Upper lobe of left lung (tissue), 6 donors: ENCODE data around the gene UVSSA. TPM values are rescaled to one million over a fixed set of nuclear protein-coding genes. Genes with fewer than 3 reads are reported as not detected.
"Not testable (repeated sequence)": the region's sequence is repeated elsewhere in the genome, so short reads cannot be mapped to it uniquely, and the experiment has no call there.

ENCODE experiments used
- ATAC-seq, 2 donors: fragments of 200-7000 bp; cut with Tn5 transposase; one replicate each; pipeline ENCODE4 v1.9.1; 2022; ENCODE audit warnings: mild to moderate bottlenecking in 2 of 2, moderate library complexity in 2 of 2; ENCODE audit not compliant: low FRiP score in 2 of 2
- DNase-seq, 2 donors: peaks; one replicate each; pipeline ENCODE4 v3.0.0-alpha.2; 2019 to 2020
- H3K27ac ChIP-seq, 4 donors: fragments of 200-600 bp; sonication (generic); one replicate each; pipeline ENCODE4 v1.5.1; 2016 to 2019
- H3K27me3 ChIP-seq, 4 donors: fragments of 200-600 bp; sonication (generic); one replicate each; pipeline ENCODE4 v1.5.1; 2017 to 2019
- H3K36me3 ChIP-seq, 4 donors: fragments of 200-600 bp; sonication (generic); one replicate each; pipeline ENCODE4 v1.5.1; 2016 to 2019
- H3K4me1 ChIP-seq, 4 donors: fragments of 200-600 bp; sonication (generic); one replicate each; pipeline ENCODE4 v1.5.1; 2018 to 2019
- H3K4me3 ChIP-seq, 4 donors: fragments of 200-600 bp; sonication (generic); one replicate each; pipeline ENCODE4 v1.5.1; 2017 to 2019; ENCODE audit warnings: mild to moderate bottlenecking in 2 of 4, moderate library complexity in 1 of 4
- H3K9me3 ChIP-seq, 4 donors: fragments of 200-600 bp; sonication (generic); one replicate each; pipeline ENCODE4 v1.5.1; 2018 to 2019
- EP300 ChIP-seq, 4 donors: sonication (generic); formaldehyde crosslinking; IDR thresholded peaks; one replicate each; pipeline ENCODE4 v1.5.1; 2017; ENCODE audit warnings: antibody characterized with exemption in 4 of 4, control low read depth in 2 of 4
- POLR2A ChIP-seq, 4 donors: fragments of 450-650 bp; IDR thresholded peaks; one replicate each; pipeline ENCODE4 v1.5.1; 2016 to 2017; ENCODE audit warnings: antibody characterized with exemption in 4 of 4, mild to moderate bottlenecking in 2 of 4
- POLR2AphosphoS5 ChIP-seq, 2 donors: sonication (generic); formaldehyde crosslinking; IDR thresholded peaks; one replicate each; pipeline ENCODE4 v1.5.1; 2017; ENCODE audit warnings: antibody characterized with exemption in 2 of 2
- WGBS, 2 donors: methylation state at CpG; one replicate each; pipeline ENCODE4 v1.1.5; 2017 to 2018; 5-methylcytosine and 5-hydroxymethylcytosine counted together
- total RNA-seq, 6 donors: library from RNA; depleted of rRNA in 4 of 6; stranded (reverse); fragments of >200 nt in 4 of 6; gene quantifications; one replicate each; pipeline versions ENCODE4 v1.1.0 to v1.2.1, GENCODE V29; 2016 to 2021
- TF ChIP-seq, protein P1 (sequence below), 6 experiments: fragments of 450-650 bp in 4 of 6; fragments of 200-600 bp in 2 of 6; sonication (generic) in 2 of 6; IDR thresholded peaks; one replicate each; pipeline ENCODE4 v1.5.1; 2016 to 2019; ENCODE audit warnings: antibody characterized with exemption in 6 of 6
- donor health status: DM: no; HTN: no; CAD: no; lungs with moderate emphysema.
- donor health status: DM: no; HTN: yes; CAD: no; lungs with severe emphysema.

UVSSA gene
- total RNA-seq, 6 donors from 2014 or later, result 15.2 to 138 (median 46.5) TPM

DNA sequence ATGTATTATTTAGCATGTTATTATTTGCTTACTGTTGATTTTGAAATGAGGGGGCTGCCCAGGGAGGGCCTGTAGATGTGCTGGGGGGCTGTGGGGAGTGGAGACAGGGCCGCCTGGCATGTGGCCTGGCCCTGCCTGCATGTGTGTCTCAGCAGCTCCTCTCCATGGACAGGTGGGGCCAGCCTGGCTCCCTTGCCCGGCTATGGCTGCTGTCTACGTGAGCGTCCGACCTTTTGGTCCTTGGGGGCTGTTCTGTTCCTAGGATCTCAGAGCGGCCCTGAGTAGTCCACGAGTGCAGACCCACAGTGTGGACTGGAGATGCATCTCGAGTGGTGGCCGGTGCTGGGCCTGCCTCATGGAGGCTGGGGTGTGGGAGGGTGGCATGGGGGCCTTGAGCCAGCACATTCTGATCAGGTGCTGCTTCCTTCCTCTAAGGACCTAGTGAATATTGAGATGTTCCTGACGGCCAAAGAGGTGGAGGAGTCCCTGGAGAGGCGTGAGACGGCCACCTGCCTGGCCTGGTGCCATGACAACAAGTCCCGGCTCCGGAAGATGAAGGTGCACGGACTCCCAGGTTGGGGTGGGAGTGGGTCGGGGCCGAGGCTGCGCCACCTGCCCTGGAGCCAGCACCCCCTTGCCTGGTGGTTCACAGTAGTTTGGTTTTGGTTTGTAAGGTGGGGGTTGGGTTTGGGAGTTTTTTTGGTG lies 24.9 kb upstream of the UVSSA start:
- Histone ChIP-seq H3K36me3 (peaks cover 7 to 88% (median 56%) of the 10 kb centered on the region in 4 donors), H3K4me3 (no peak overlapping the region), H3K27me3 (no peaks in the 10 kb centered on the region), H3K4me1 (peaks cover 0 to 3% (median 0%) of the 10 kb centered on the region in 4 donors), H3K9me3 (no peaks in the 10 kb centered on the region), H3K27ac (no peak overlapping the region)
- WGBS, 2 donors, result 94 to 97% methylated on average over 11 to 18 of the region's 18 CpGs
- no peak for ATAC-seq
- no peak for TF ChIP-seq EP300 (IDR thresholded peaks at IDR 0.05)
- TF ChIP-seq, protein P1, sequence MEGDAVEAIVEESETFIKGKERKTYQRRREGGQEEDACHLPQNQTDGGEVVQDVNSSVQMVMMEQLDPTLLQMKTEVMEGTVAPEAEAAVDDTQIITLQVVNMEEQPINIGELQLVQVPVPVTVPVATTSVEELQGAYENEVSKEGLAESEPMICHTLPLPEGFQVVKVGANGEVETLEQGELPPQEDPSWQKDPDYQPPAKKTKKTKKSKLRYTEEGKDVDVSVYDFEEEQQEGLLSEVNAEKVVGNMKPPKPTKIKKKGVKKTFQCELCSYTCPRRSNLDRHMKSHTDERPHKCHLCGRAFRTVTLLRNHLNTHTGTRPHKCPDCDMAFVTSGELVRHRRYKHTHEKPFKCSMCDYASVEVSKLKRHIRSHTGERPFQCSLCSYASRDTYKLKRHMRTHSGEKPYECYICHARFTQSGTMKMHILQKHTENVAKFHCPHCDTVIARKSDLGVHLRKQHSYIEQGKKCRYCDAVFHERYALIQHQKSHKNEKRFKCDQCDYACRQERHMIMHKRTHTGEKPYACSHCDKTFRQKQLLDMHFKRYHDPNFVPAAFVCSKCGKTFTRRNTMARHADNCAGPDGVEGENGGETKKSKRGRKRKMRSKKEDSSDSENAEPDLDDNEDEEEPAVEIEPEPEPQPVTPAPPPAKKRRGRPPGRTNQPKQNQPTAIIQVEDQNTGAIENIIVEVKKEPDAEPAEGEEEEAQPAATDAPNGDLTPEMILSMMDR (IDR thresholded peaks at IDR 0.05), result no peak
- TF ChIP-seq POLR2A (IDR thresholded peaks at IDR 0.05), result no peak
- no peak for TF ChIP-seq POLR2AphosphoS5 (IDR thresholded peaks at IDR 0.05)
- peak in 1 of 2 donors; percentile 74 for DNase-seq

DNA sequence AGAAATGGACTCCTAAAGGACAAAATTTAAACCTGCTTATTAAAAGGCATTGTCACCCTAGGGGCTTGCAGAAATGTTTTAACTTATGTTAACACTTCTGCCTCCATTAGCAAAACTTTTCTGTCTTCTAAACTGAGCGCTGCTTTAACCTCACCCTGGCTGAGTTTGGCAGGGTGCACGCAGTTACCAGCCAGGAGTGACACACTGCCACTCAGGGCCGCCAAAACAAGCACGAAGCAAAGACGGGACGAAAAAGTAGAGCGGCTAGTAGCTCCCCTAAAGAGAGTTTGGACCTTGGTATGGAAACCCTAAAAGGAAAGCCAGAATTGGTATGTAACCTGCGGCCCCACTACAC lies 23.8 kb upstream of the UVSSA start:
- Histone ChIP-seq H3K9me3 (no peaks in the 10 kb centered on the region), H3K27me3 (no peaks in the 10 kb centered on the region), H3K4me3 (no peak overlapping the region), H3K27ac (no peak overlapping the region), H3K4me1 (peaks cover 0 to 3% (median 0%) of the 10 kb centered on the region in 4 donors), H3K36me3 (peaks cover 8 to 88% (median 57%) of the 10 kb centered on the region in 4 donors)
- DNase-seq (no peak), ATAC-seq (no peak)
- WGBS, 2 donors, result 79 to 97% methylated on average over 8 of the region's 8 CpGs
- TF ChIP-seq, protein P1 (IDR thresholded peaks at IDR 0.05), result no peak
- TF ChIP-seq POLR2AphosphoS5 (IDR thresholded peaks at IDR 0.05) (no peak), EP300 (IDR thresholded peaks at IDR 0.05) (no peak)

DNA sequence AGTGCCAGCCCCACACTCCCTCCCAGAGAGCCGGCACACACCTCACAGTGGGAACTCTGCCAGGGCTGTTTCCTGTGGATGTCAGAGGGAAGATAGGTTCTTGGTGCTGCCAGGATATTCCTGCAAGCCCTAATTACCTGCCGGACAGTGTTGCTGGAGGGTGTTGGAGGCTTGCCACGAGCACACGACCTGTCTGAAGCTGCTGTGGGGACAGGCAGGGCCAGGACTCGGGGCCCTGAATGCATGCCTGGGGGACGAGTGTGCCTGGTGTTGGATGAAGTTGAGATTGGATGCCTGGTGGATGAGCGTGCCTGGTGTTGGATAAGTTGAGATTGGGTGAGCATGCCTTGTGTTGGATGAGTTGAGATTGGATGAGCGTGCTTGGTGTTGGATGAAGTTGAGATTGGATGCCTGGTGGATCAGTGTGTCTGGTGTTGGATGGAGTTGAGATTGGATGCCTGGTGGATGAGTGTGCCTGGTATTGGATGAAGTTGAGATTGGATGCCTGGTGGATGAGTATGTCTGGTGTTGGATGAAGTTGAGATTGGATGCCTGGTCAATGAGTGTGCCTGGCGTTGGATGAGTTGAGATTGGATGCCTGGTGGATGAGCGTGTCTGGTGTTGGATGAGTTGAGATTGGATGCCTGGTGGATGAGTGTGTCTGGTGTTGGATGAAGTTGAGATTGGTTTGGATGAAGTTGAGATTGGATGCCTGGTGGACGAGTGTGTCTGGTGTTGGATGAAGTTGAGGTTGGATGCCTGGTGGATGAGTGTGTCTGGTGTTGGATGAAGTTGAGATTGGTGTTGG lies 23.2 kb upstream of the UVSSA start:
- Histone ChIP-seq H3K27ac (no peak overlapping the region), H3K9me3 (no peaks in the 10 kb centered on the region), H3K36me3 (peaks cover 8 to 88% (median 56%) of the 10 kb centered on the region in 4 donors), H3K4me3 (no peak overlapping the region), H3K4me1 (no peaks in the 10 kb centered on the region), H3K27me3 (no peaks in the 10 kb centered on the region)
- WGBS, 2 donors, result 90 to 92% methylated on average over 10 to 11 of the region's 11 CpGs
- no peak for DNase-seq
- no peak for ATAC-seq
- no peak for TF ChIP-seq POLR2A (IDR thresholded peaks at IDR 0.05)
- TF ChIP-seq EP300 (IDR thresholded peaks at IDR 0.05), result no peak
- no peak for TF ChIP-seq POLR2AphosphoS5 (IDR thresholded peaks at IDR 0.05)
- TF ChIP-seq, protein P1 (IDR thresholded peaks at IDR 0.05), result no peak

DNA sequence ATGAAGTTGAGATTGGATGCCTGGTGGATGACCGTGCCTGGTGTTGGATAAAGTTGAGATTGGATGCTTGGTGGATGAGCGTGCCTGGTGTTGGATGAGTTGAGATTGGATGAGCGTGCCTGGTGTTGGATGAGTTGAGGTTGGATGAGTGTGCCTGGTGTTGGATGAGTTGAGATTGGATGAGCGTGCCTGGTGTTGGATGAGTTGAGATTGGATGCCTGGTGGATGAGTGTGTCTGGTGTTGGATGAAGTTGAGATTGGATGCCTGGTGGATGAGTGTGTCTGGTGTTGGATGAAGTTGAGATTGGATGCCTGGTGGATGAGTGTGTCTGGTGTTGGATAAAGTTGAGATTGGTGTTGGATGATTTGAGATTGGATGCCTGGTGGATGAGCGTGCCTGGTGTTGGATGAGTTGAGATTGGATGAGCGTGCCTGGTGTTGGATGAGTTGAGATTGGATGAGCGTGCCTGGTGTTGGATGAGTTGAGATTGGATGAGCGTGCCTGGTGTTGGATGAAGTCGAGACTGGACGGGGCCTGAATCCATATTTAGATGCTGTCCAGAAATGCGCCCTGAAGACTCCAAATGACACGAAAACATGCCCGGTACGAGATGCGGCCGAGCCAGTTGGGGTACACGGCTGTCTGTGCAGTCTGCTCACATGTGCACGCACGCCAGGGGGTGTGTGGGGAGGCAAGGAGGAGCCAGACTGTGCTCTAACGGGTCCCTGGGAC lies 22.4 kb upstream of the UVSSA start:
- H3K9me3 ChIP-seq, H3K27ac ChIP-seq, H3K4me1 ChIP-seq, DNase-seq, ATAC-seq, H3K4me3 ChIP-seq, H3K27me3 ChIP-seq: not testable (repeated sequence)
- 94 to 95% methylated on average over 20 of the region's 20 CpGs for WGBS, 2 donors
- peaks cover 8 to 88% (median 59%) of the 10 kb centered on the region in 4 donors for H3K36me3 ChIP-seq

DNA sequence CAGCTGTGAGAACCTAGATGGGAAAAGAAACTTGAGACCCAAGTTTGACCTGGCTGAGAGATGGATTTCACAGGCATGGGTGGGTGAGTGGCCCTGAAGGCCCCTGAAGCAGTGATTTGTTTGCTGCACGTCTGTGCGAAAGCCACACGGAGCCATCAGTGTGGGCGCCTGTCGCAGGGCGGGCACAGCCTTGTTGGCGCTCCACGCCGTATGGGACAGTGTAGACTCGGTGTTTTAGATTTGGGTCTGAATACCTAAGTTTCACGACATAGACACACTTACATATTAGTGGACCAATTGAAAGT lies 21.9 kb upstream of the UVSSA start:
- no peak for ATAC-seq
- TF ChIP-seq EP300 (IDR thresholded peaks at IDR 0.05) (no peak), POLR2AphosphoS5 (IDR thresholded peaks at IDR 0.05) (no peak), POLR2A (IDR thresholded peaks at IDR 0.05) (no peak)
- TF ChIP-seq, protein P1 (IDR thresholded peaks at IDR 0.05), result no peak
- peaks cover 11 to 88% (median 62%) of the 10 kb centered on the region in 4 donors for H3K36me3 ChIP-seq
- WGBS, 2 donors, result 94 to 96% methylated on average over 11 of the region's 11 CpGs
- no peaks in the 10 kb centered on the region for H3K27me3 ChIP-seq
- DNase-seq, result peak in 1 of 2 donors; percentile 74
- H3K4me1 ChIP-seq, result peaks cover 0 to 7% (median 0%) of the 10 kb centered on the region in 4 donors
- no peak overlapping the region for H3K27ac ChIP-seq
- no peak overlapping the region for H3K4me3 ChIP-seq
- no peaks in the 10 kb centered on the region for H3K9me3 ChIP-seq
